ENCODE results near the gene YBX2. TPM values are rescaled to one million over a fixed set of nuclear protein-coding genes. Genes with fewer than 3 reads are reported as not detected.
"Not testable (repeated sequence)": the region's sequence is repeated elsewhere in the genome, so short reads cannot be mapped to it uniquely, and the experiment has no call there.

Gene YBX2
- 12.9 TPM for polyA plus RNA-seq (2013, experiment 1 of 2)
- polyA plus RNA-seq (2013, experiment 2 of 2): 20.0 TPM

- peak within 1 kb of the TSS; percentile 77; the same call in 1 of the 2 replicates for H3K27ac ChIP-seq (ENCODE audit: low read depth, low read length)
- no peaks in the 10 kb centered on the region for H3K9me3 ChIP-seq (ENCODE audit: insufficient read depth, low read depth, low read length)
- H3K36me3 ChIP-seq (ENCODE audit: insufficient read depth, low read length): no peaks in the 10 kb centered on the region
- peaks cover 47% of the 10 kb centered on the region for H3K27me3 ChIP-seq (ENCODE audit: insufficient read depth, low read length)
- 2% methylated on average over 57 of the region's 57 CpGs for WGBS
- H3K9ac ChIP-seq (ENCODE audit: low read depth, low read length): no peak within 1 kb of the TSS; the same call in 1 of the 2 replicates
- H3K4me3 ChIP-seq (ENCODE audit: low read length): peak within 1 kb of the TSS; percentile 60
- H3K4me1 ChIP-seq (ENCODE audit: insufficient read depth, low read length): 0 out of 2 replicates have a peak, but pooled peaks cover 10% of the 10 kb centered on the region
These were observed at the start of gene YBX2 for GRCh38 chr17:7294614-7295153. YBX2 (minus strand) TSS chr17:7294639; CDS start chr17:7294500, 139 bp downstream.

GRCh38 chr17:7343250-7343649, 48.8 kb upstream of the YBX2 start:
- WGBS: 91% methylated on average over 15 of the region's 15 CpGs
- Histone ChIP-seq H3K9me3 (ENCODE audit: insufficient read depth, low read depth, low read length) (no peaks in the 10 kb centered on the region), H3K27ac (ENCODE audit: low read depth, low read length) (no peak overlapping the region), H3K36me3 (ENCODE audit: insufficient read depth, low read length) (no peaks in the 10 kb centered on the region), H3K4me1 (ENCODE audit: insufficient read depth, low read length) (no peaks in the 10 kb centered on the region), H3K9ac (ENCODE audit: low read depth, low read length) (no peak overlapping the region), H3K4me3 (ENCODE audit: low read length) (no peak overlapping the region), H3K27me3 (ENCODE audit: insufficient read depth, low read length) (no peaks in the 10 kb centered on the region)

- Histone ChIP-seq H3K4me3 (ENCODE audit: low read length) (no peak overlapping the region), H3K36me3 (ENCODE audit: insufficient read depth, low read length) (no peaks in the 10 kb centered on the region), H3K9me3 (ENCODE audit: insufficient read depth, low read depth, low read length) (no peaks in the 10 kb centered on the region), H3K9ac (ENCODE audit: low read depth, low read length) (no peak overlapping the region), H3K27ac (ENCODE audit: low read depth, low read length) (no peak overlapping the region), H3K27me3 (ENCODE audit: insufficient read depth, low read length) (no peaks in the 10 kb centered on the region), H3K4me1 (ENCODE audit: insufficient read depth, low read length) (peaks cover 5% of the 10 kb centered on the region)
- 93% methylated on average over 13 of the region's 13 CpGs for WGBS
These were observed 47.4 kb upstream of the YBX2 start for GRCh38 chr17:7341842-7342241.

- H3K4me1 ChIP-seq (ENCODE audit: insufficient read depth, low read length): peaks cover 13% of the 10 kb centered on the region
- no peak overlapping the region for H3K9ac ChIP-seq (ENCODE audit: low read depth, low read length)
- no peak overlapping the region for H3K27ac ChIP-seq (ENCODE audit: low read depth, low read length)
- WGBS: 90% methylated on average over 1 of the region's 2 CpGs
- no peaks in the 10 kb centered on the region for H3K36me3 ChIP-seq (ENCODE audit: insufficient read depth, low read length)
- no peaks in the 10 kb centered on the region for H3K27me3 ChIP-seq (ENCODE audit: insufficient read depth, low read length)
- H3K9me3 ChIP-seq (ENCODE audit: insufficient read depth, low read depth, low read length): no peaks in the 10 kb centered on the region
- H3K4me3 ChIP-seq (ENCODE audit: low read length): no peak overlapping the region
These were observed 45.7 kb upstream of the YBX2 start for GRCh38 chr17:7340179-7340578.

- peaks cover 13% of the 10 kb centered on the region for H3K4me1 ChIP-seq (ENCODE audit: insufficient read depth, low read length)
- not testable (repeated sequence) for H3K4me3 ChIP-seq (ENCODE audit: low read length); H3K27me3 ChIP-seq (ENCODE audit: insufficient read depth, low read length); H3K36me3 ChIP-seq (ENCODE audit: insufficient read depth, low read length); H3K27ac ChIP-seq (ENCODE audit: low read depth, low read length); H3K9me3 ChIP-seq (ENCODE audit: insufficient read depth, low read depth, low read length); H3K9ac ChIP-seq (ENCODE audit: low read depth, low read length)
- WGBS: 89% methylated on average over 7 of the region's 7 CpGs
These were observed 43.2 kb upstream of the YBX2 start for GRCh38 chr17:7337600-7337999.

- H3K9ac ChIP-seq (ENCODE audit: low read depth, low read length): peak within 1 kb of the TSS; percentile 28
- H3K27me3 ChIP-seq (ENCODE audit: insufficient read depth, low read length): no peaks in the 10 kb centered on the region
- H3K4me1 ChIP-seq (ENCODE audit: insufficient read depth, low read length): peaks cover 16% of the 10 kb centered on the region
- peak within 1 kb of the TSS; percentile 25 for H3K4me3 ChIP-seq (ENCODE audit: low read length)
- no peaks in the 10 kb centered on the region for H3K9me3 ChIP-seq (ENCODE audit: insufficient read depth, low read depth, low read length)
- H3K36me3 ChIP-seq (ENCODE audit: insufficient read depth, low read length): no peaks in the 10 kb centered on the region
- 56% methylated on average over 16 of the region's 17 CpGs for WGBS
- H3K27ac ChIP-seq (ENCODE audit: low read depth, low read length): peak within 1 kb of the TSS; percentile 71
These were observed 42.1 kb upstream of the YBX2 start, which contains the start of gene ACAP1 for GRCh38 chr17:7336240-7337175. ACAP1 (plus strand) TSS chr17:7336529; CDS start chr17:7336735, 206 bp downstream.

- H3K27me3 ChIP-seq (ENCODE audit: insufficient read depth, low read length); H3K4me3 ChIP-seq (ENCODE audit: low read length); H3K36me3 ChIP-seq (ENCODE audit: insufficient read depth, low read length); H3K27ac ChIP-seq (ENCODE audit: low read depth, low read length); H3K9me3 ChIP-seq (ENCODE audit: insufficient read depth, low read depth, low read length); H3K9ac ChIP-seq (ENCODE audit: low read depth, low read length): not testable (repeated sequence)
- 92% methylated on average over 13 of the region's 13 CpGs for WGBS
- peaks cover 18% of the 10 kb centered on the region for H3K4me1 ChIP-seq (ENCODE audit: insufficient read depth, low read length)
These were observed 41.3 kb upstream of the YBX2 start for GRCh38 chr17:7335765-7336164.

GRCh38 chr17:7334938-7335538, 40.6 kb upstream of the YBX2 start:
- Histone ChIP-seq H3K36me3 (ENCODE audit: insufficient read depth, low read length) (no peaks in the 10 kb centered on the region), H3K4me1 (ENCODE audit: insufficient read depth, low read length) (peaks cover 23% of the 10 kb centered on the region), H3K9ac (ENCODE audit: low read depth, low read length) (no peak overlapping the region), H3K4me3 (ENCODE audit: low read length) (no peak overlapping the region), H3K9me3 (ENCODE audit: insufficient read depth, low read depth, low read length) (no peaks in the 10 kb centered on the region), H3K27ac (ENCODE audit: low read depth, low read length) (no peak overlapping the region), H3K27me3 (ENCODE audit: insufficient read depth, low read length) (no peaks in the 10 kb centered on the region)
- 90% methylated on average over 3 of the region's 3 CpGs for WGBS

GRCh38 chr17:7332600-7333069, 38.2 kb upstream of the YBX2 start:
- not testable (repeated sequence) for H3K27ac ChIP-seq (ENCODE audit: low read depth, low read length); H3K9ac ChIP-seq (ENCODE audit: low read depth, low read length); H3K9me3 ChIP-seq (ENCODE audit: insufficient read depth, low read depth, low read length); H3K36me3 ChIP-seq (ENCODE audit: insufficient read depth, low read length); H3K4me3 ChIP-seq (ENCODE audit: low read length); H3K27me3 ChIP-seq (ENCODE audit: insufficient read depth, low read length)
- 79% methylated on average over 13 of the region's 14 CpGs for WGBS
- peaks cover 23% of the 10 kb centered on the region for H3K4me1 ChIP-seq (ENCODE audit: insufficient read depth, low read length)

GRCh38 chr17:7332111-7332510, 37.7 kb upstream of the YBX2 start:
- H3K9me3 ChIP-seq (ENCODE audit: insufficient read depth, low read depth, low read length): no peaks in the 10 kb centered on the region
- 73% methylated on average over 7 of the region's 7 CpGs for WGBS
- H3K36me3 ChIP-seq (ENCODE audit: insufficient read depth, low read length): no peaks in the 10 kb centered on the region
- no peak overlapping the region for H3K27ac ChIP-seq (ENCODE audit: low read depth, low read length)
- H3K4me1 ChIP-seq (ENCODE audit: insufficient read depth, low read length): peaks cover 20% of the 10 kb centered on the region
- H3K9ac ChIP-seq (ENCODE audit: low read depth, low read length): no peak overlapping the region
- no peak overlapping the region for H3K4me3 ChIP-seq (ENCODE audit: low read length)
- H3K27me3 ChIP-seq (ENCODE audit: insufficient read depth, low read length): no peaks in the 10 kb centered on the region

- H3K27ac ChIP-seq (ENCODE audit: low read depth, low read length): peak overlapping the region; percentile 94
- H3K4me1 ChIP-seq (ENCODE audit: insufficient read depth, low read length): peaks cover 10% of the 10 kb centered on the region; the same call in 1 of the 2 replicates
- H3K9me3 ChIP-seq (ENCODE audit: insufficient read depth, low read depth, low read length): no peaks in the 10 kb centered on the region
- peaks cover 14% of the 10 kb centered on the region for H3K36me3 ChIP-seq (ENCODE audit: insufficient read depth, low read length)
- H3K4me3 ChIP-seq (ENCODE audit: low read length): peak overlapping the region; percentile 85
- H3K27me3 ChIP-seq (ENCODE audit: insufficient read depth, low read length): no peaks in the 10 kb centered on the region
- H3K9ac ChIP-seq (ENCODE audit: low read depth, low read length): peak overlapping the region; percentile 70
- WGBS: 79% methylated on average over 13 of the region's 13 CpGs
These were observed 36.2 kb upstream of the YBX2 start for GRCh38 chr17:7330638-7331015.

All from HUES64 (cell line).